ENCODE data around the gene MYO19. TPM values are rescaled to one million over a fixed set of nuclear protein-coding genes. Genes with fewer than 3 reads are reported as not detected.

The MYO19 gene
- total and polyA plus RNA-seq, 2 of the 8 experiments (the other 6 are each of a cell fraction or from before 2014, with no cell fraction given): 126 to 163 TPM

DNA sequence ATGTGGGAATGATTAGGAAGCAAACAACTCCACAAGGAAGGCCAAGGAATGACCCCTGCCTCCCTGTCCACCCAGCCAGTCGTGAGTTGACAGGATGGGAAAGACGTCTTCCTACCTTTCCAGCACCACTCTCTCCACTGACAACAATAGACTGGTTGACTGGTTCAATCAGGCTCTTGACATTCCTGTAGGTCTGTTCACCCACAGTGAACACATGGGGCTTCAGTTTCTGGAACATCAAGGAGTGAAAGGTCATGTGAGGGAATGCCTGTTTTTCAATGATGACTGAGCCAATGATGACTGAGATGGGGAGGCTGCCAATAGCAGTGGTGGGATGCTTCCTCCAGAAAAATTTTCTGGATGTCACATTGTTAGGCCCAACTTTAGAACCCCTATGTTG is 9.6 kb downstream of the MYO19 start:
- H2BK15ac ChIP-seq (ENCODE audit: low read length): no peak overlapping the region
- H3K9ac ChIP-seq (replicated peaks in 1 of 4; ENCODE audit: extremely low read depth in 1 of 4, low read depth in 3 of 4, low read length in 3 of 4): no peak overlapping the region
- FAIRE-seq (no peak), DNase-seq (ENCODE audit: low read depth in 1 of 2, low spot score in 2 of 2) (no peak)
- H3K79me2 ChIP-seq (ENCODE audit: control insufficient read depth in 1 of 2, insufficient read depth in 2 of 2, low read length in 2 of 2): peaks cover 0 to 3% of the 10 kb centered on the region in 2 experiments; a peak in 1 of 4 replicates
- no peak overlapping the region for H2BK12ac ChIP-seq (ENCODE audit: low read depth, low read length)
- no peak overlapping the region for H3K27ac ChIP-seq (ENCODE audit: low read depth, low read length)
- CTCF ChIA-PET (ENCODE audit: partially characterized antibody): interaction anchor here (0.6 to 1.5 kb wide), 2 partner anchors 62 to 873 kb away, joined by 3 read pairs; no protein-coding TSS in a partner anchor
- no peaks in the 10 kb centered on the region for H3K4me1 ChIP-seq (replicated peaks in 1 of 4; ENCODE audit: control insufficient read depth in 3 of 4, insufficient read depth in 4 of 4, low read length in 3 of 4)
- H4K20me1 ChIP-seq (replicated peaks in 1 of 2; ENCODE audit: control insufficient read depth in 1 of 2, insufficient read depth in 2 of 2, low read length in 2 of 2): peaks cover 6 to 8% of the 10 kb centered on the region in 2 experiments
- H3K9me3 ChIP-seq (ENCODE audit: insufficient read depth in 2 of 2, low read depth in 1 of 2, low read length in 1 of 2): no peaks in the 10 kb centered on the region
- H3K56ac ChIP-seq (replicated peaks; ENCODE audit: insufficient read length, low read depth, low read length): no peak overlapping the region
- POLR2A ChIA-PET (ENCODE audit: partially characterized antibody): interaction anchor here (3.1 to 7.7 kb wide), 3 partner anchors 8 to 18 kb away, joined by 29 to 89 read pairs (median 53); partner anchors contain the start of genes MYO19 and PIGW
- no peak overlapping the region for H3K23ac ChIP-seq (ENCODE audit: insufficient read length)
- no peak overlapping the region for H3K4ac ChIP-seq (replicated peaks; ENCODE audit: insufficient read length, low read depth, low read length)
- peaks cover 44 to 81% (median 64%) of the 10 kb centered on the region in 4 experiments for H3K36me3 ChIP-seq (ENCODE audit: control insufficient read depth in 2 of 4, insufficient read depth in 4 of 4, low read length in 3 of 4)
- H3K14ac ChIP-seq (ENCODE audit: insufficient read length): no peak overlapping the region
- no peak for TF ChIP-seq CREB1 (IDR thresholded peaks at IDR 0.05)
- no peak for TF ChIP-seq BCL11A (IDR thresholded peaks at IDR 0.05; ENCODE audit: low read depth in 2 of 2, low read length in 2 of 2)
- H3K4me3 ChIP-seq (ENCODE audit: extremely low read depth in 1 of 4, insufficient read depth in 2 of 4, low read depth in 3 of 4, low read length in 4 of 4): no peak overlapping the region
- H4K5ac ChIP-seq (ENCODE audit: insufficient read length, low read depth, low read length): no peak overlapping the region
- no peak overlapping the region for H3K18ac ChIP-seq (ENCODE audit: extremely low read depth, low read length)
- no peak overlapping the region for H2AK5ac ChIP-seq (ENCODE audit: low read depth, low read length)
- no peak overlapping the region for H4K91ac ChIP-seq (replicated peaks; ENCODE audit: insufficient read length, low read length)
- H2AFZ ChIP-seq (ENCODE audit: low read length): no peak overlapping the region
- WGBS, 2 experiments (ENCODE audit: extremely low coverage in 1 of 2, insufficient coverage in 1 of 2, insufficient read length in 1 of 2, insufficient replicate concordance in 2 of 2, low coverage in 1 of 2, low lambda C conversion rate in 2 of 2, missing lambda C conversion rate in 1 of 2): 86% methylated on average over 2 of the region's 2 CpGs; no CpG with 5 or more reads in 1 of the 2 experiments
- 0 out of 2 replicates have a peak, but pooled peaks cover 2% of the 10 kb centered on the region for H3K23me2 ChIP-seq (ENCODE audit: low read depth, low read length)
- H3K79me1 ChIP-seq (ENCODE audit: low read depth, low read length): peaks cover 3% of the 10 kb centered on the region; the same call in 1 of the 2 replicates
- no peak overlapping the region for H2BK120ac ChIP-seq (replicated peaks; ENCODE audit: low read depth, low read length)
- H2BK5ac ChIP-seq (ENCODE audit: low read depth, low read length): no peak overlapping the region
- H3K4me2 ChIP-seq (ENCODE audit: insufficient read depth in 1 of 2, low read depth in 2 of 2, low read length in 2 of 2): no peak overlapping the region
- H4K8ac ChIP-seq (ENCODE audit: extremely low read depth, insufficient read depth, low read length): no peak overlapping the region; the same call in 1 of the 2 replicates
- H3K27me3 ChIP-seq (replicated peaks in 1 of 4; ENCODE audit: control insufficient read depth in 3 of 4, extremely low read depth in 1 of 4, insufficient read depth in 3 of 4, low read length in 3 of 4): no peaks in the 10 kb centered on the region
- H2BK20ac ChIP-seq (ENCODE audit: low read length): no peak overlapping the region

Data from H1 (cell line).